NCI-H226 (cell line): Measurements from ENCODE around the gene CEP250.
A peak's percentile ranks its signal among the peaks of the same experiment; 100 is the strongest.
"Not testable (repeated sequence)": the region's sequence is repeated elsewhere in the genome, so short reads cannot be mapped to it uniquely, and the experiment has no call there.

Experiments
- DNase-seq: peaks from one replicate; pipeline ENCODE4 v3.0.0-alpha.2; 2015

CEP250 gene

GRCh38 chr20:35527122-35527769, 71.8 kb downstream of the CEP250 start:
- DNase-seq, result no peak

DNA sequence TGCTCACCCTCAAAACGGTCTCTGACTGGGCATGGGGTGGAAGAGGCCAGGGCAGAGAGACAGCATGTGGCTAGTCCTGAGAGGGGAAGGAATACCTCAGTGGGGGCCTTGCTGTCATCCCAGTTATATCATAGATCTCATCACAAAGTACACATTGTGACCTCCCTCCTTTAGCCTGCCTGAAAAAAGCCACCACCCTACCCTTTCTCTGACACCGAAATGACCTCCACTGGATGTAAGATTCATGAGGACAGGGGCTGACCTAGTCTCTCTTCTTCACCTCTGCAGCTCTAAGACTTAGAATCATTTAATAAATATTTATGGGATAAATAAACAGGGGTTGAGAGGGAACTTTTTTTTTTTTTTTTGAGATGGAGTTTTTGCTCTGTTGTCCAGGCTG, 74.2 kb downstream of the CEP250 start, which contains the start of gene C20orf173:
Gene C20orf173, minus strand, starts transcription at position 101 of the 400 bp plus-strand sequence. CDS start 279 bp downstream, outside the sequence.
- no peak for DNase-seq

GRCh38 chr20:35539756-35540212, 84.4 kb downstream of the CEP250 start:
- no peak for DNase-seq

GRCh38 chr20:35541118-35541782, 85.9 kb downstream of the CEP250 start:
- DNase-seq, result no peak

DNA sequence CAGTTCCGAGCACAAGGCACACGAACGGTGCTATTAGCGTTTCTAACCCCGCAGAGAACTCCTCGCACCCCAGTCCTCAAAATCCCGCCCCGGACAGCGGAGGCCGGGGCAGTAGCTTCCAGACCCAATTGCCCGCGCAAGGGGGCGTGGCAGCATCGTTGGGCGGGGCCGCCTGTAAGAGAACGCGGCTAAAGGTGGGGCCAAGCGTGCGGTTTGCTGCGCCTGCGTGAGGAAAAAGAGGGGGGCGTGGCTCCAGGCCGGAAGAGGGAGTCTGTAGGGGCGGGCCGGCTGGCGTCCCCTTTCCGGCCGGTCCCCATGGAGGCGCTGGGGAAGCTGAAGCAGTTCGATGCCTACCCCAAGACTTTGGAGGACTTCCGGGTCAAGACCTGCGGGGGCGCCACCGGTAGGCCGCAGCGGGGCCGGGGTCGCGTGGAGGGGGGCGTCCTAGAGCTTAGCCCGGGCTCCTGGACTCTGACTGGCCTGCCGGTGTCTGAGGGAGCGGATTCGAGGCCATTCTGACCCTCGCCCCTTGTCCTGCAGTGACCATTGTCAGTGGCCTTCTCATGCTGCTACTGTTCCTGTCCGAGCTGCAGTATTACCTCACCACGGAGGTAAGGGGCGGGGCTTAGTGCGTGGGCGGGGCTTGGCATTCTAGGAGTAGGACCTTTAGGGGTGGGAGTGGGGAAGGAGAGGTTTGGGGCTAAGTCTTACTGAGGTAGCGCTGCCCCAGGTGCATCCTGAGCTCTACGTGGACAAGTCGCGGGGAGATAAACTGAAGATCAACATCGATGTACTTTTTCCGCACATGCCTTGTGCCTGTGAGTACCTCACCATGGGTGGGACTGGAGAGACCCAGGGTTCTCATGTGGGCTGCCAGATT, 86.6 kb downstream of the CEP250 start, which contains the start of gene ERGIC3:
Gene ERGIC3, plus strand, starts transcription at position 296 of the 880 bp plus-strand sequence. Its CDS starts 20 bp downstream, at position 316.
- DNase-seq, result peak; percentile 90

GRCh38 chr20:35542990-35543389, 87.6 kb downstream of the CEP250 start:
- DNase-seq, result no peak

DNA sequence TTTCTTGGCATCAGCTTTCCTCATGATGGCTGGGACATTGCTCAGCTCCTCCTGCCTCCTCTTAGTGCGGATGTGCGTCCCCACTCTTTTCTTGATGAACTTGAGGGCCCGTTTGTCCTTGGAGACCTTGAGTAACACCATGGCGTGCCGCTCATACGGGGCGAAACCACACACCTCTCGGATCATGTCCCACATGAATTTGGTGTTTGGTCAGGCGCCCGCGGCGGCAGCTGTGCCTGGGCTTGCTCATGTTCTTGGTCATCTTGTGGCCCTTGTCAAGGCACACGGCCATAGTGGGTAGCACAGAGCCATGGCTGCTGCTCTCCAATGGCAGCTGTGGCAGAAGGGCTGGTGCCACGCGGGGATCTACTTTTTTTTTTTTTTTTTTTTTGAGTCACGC, 89.0 kb downstream of the CEP250 start:
- no peak for DNase-seq

DNA sequence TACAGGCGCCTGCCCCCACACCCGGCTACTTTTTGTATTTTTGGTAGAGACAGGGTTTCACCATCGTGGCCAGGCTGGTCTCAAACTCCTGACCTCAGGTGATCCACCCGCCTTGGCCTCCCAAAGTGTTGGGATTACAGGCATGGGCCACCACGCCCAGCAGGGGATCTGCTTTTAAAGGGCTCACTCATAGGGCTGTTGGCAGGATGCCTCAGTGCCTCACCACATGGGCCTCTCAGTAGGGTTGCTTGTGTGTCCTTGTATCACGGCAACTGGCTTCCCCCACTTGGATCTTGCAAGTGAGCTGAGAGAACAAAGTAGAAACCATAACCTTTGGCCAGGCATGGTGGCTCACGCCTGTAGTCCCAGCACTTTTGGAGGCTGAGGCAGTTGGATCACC, 89.5 kb downstream of the CEP250 start:
- not testable (repeated sequence) for DNase-seq

GRCh38 chr20:35546127-35546526, 90.7 kb downstream of the CEP250 start:
- DNase-seq, result no peak

DNA sequence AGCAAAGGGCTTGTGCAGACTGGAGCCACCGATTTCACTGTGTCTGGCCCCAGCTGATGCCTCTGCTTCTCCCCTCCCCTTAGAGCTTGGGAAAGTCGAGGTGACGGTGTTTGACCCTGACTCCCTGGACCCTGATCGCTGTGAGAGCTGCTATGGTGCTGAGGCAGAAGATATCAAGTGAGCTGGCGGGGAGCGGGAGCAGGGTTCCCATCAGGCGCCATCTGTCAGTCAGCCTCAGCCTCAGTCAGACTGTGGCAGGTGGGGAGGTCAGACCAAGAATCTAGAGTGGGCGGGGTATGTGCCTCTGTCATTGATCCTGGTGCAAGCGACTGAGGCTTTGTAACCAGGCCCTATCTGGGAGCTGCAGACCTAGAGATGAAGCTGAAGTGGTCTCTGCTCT, 91.9 kb downstream of the CEP250 start:
- DNase-seq, result no peak

- peak; percentile 40 for DNase-seq
These were observed 96.1 kb downstream of the CEP250 start for GRCh38 chr20:35551503-35551902.

DNA sequence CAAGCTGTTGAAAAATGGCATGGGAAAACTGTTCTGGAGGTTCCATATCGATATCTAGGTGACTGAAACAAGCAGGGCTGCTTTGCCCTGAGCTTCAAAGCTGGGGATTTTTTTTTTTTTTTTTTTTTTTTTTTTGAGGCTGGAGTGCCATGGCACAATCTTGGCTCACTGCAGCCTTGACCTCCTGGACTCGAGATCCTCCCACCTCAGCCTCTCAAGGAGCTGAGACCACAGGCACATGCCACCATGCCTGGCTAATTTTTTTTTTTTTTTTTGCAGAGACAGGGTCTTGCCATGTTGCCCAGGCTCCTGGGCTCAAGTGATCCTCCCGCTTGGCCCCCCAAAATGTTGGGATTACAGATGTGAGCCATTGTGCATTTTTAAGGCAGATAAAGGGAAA, 97.5 kb downstream of the CEP250 start:
- no peak for DNase-seq

GRCh38 chr20:35555461-35555860, 100.1 kb downstream of the CEP250 start:
- not testable (repeated sequence) for DNase-seq

- no peak for DNase-seq
These were observed 100.7 kb downstream of the CEP250 start for GRCh38 chr20:35555951-35556645.

GRCh38 chr20:35556871-35557270, 101.5 kb downstream of the CEP250 start:
- DNase-seq, result no peak

DNA sequence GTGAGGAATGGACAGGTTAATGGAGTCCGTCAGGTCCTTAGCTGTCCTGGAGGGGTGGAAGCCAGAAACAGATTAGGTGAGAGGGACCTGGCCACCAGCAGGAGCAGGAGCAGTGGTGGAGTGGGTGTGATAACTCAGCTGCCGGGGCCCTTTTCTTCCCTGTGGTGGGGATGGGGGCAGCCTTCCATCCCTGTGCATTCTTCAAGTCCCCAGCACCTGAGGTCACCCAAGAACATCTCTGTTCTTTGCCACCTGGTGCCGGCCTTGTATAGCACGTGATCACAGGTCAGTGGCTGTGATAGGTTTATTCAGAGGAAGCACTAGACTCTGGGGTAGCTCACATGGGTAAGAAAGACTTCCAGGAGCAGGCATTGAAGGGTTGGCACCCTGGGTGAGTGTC, 103.1 kb downstream of the CEP250 start:
- DNase-seq, result no peak

DNA sequence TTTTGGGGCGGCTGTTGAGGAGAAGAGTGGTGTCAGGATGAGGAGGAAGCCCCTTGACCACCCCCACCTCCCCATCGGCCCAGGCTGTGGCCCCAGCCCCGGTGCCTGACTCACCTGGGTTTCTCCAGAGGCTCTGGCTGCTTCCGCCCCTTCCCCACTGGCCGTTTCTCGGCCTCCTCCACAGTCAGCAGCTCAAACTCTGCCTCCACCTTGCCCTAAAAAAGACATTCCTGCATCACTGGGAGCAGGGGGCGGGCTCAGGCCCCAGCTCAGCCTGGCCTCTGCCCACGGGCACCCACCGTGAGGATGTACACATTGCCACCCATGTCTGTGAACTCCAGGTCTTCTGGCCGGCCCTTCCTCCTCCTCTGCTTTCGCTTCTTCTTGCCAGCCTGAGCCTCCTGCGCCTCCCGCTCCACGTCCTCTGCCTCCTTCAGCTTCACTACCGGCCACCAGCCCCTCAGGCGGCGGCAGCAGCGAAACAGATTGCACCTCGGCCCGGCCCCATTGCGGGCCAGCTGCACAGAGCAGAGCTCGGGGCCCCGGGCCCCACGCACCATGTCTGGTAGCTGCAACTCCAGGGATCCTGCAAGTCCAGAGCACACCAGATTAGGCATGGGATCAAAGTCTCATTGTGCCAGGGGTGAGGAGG, 103.8 kb downstream of the CEP250 start:
- no peak for DNase-seq

DNA sequence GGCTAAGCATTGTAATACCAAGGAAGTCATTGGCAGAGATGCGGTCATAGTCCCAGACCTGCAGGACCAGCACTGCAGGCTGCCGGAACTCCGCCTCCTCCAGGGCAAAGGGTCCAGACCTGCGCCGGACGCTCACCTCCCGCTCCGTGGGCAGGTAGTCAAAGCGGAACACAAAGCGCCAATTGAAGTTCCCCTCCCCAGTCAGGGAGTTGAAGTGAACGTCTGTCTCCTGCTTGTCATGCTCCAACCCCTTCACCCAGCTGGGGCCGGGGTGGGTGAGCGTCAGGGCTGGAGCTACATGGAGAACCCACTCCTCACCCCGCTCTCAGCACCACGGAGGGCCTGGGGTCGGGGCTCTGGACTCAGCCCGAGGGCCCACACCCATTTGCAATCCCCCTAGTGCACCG, 104.7 kb downstream of the CEP250 start:
- no peak for DNase-seq

GRCh38 chr20:35560541-35560940, 105.1 kb downstream of the CEP250 start:
- DNase-seq, result no peak

DNA sequence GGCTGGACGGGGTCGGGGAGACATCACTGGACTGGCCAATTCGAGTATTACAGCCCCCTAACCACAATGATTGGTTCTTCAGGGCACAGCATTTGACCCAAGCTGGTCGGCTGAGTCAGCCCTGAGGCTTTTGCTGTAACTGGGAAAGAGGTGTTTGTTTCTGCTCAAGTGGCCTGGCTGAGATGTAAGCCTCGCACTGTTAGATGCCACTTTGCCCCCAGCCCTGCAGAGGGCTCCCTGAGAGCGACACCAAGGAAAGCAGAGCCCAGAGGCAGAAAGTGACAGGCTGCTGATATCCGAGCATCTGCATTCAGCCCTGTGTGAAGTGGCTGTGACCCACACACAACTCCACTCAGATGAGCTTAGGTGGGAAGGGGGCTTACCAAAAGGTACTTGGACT, 105.9 kb downstream of the CEP250 start:
- no peak for DNase-seq

DNA sequence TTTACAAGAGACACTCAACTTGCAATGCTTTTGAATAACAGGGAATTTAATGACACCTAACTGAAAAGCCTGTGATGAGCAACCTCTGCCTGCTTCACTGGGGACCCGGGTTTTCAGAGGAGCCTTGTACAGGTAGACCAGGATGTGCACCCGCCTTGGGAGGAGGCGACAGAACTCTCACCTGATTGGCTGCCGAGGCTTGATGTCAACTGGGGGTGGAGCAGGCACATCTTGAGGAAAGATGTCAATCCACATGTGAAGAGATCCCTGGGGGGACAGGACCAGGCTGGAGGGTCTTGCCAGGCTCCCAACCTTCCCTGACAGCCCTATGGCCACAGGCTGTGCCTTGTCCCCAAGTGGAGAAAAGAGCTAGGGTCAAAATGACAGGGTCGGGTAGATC, 106.3 kb downstream of the CEP250 start:
- no peak for DNase-seq

GRCh38 chr20:35562541-35563110, 107.2 kb downstream of the CEP250 start:
- no peak for DNase-seq
